ENCODE data around the gene SMAP2. TPM values are rescaled to one million over a fixed set of nuclear protein-coding genes. Genes with fewer than 3 reads are reported as not detected.

The SMAP2 gene
- total RNA-seq, 2 donors from 2014 or later: 21.4 to 24.6 TPM

GRCh38 chr1:40399984-40400704, 26.6 kb downstream of the SMAP2 start:
- Histone ChIP-seq H3K4me3 (no peak overlapping the region), H3K27me3 (no peaks in the 10 kb centered on the region), H3K27ac (no peak overlapping the region), H3K36me3 (replicated peaks in 1 of 2; ENCODE audit: insufficient read depth in 1 of 2, low read depth in 2 of 2) (no peaks in the 10 kb centered on the region), H3K9me3 (no peaks in the 10 kb centered on the region), H3K4me1 (peaks cover 29% of the 10 kb centered on the region)
- DNase-seq (no peak), ATAC-seq (no peak)
- TF ChIP-seq CTCF (IDR thresholded peaks at IDR 0.05): no peak
- no peak for TF ChIP-seq POLR2A (IDR thresholded peaks at IDR 0.05)
- intact Hi-C loops (cut with DNase I): loop anchor here (10.0 kb wide), 1 partner anchor 45 kb away; no protein-coding TSS in a partner anchor
- WGBS, 2 donors: 72 to 77% methylated on average over 4 of the region's 4 CpGs

DNA sequence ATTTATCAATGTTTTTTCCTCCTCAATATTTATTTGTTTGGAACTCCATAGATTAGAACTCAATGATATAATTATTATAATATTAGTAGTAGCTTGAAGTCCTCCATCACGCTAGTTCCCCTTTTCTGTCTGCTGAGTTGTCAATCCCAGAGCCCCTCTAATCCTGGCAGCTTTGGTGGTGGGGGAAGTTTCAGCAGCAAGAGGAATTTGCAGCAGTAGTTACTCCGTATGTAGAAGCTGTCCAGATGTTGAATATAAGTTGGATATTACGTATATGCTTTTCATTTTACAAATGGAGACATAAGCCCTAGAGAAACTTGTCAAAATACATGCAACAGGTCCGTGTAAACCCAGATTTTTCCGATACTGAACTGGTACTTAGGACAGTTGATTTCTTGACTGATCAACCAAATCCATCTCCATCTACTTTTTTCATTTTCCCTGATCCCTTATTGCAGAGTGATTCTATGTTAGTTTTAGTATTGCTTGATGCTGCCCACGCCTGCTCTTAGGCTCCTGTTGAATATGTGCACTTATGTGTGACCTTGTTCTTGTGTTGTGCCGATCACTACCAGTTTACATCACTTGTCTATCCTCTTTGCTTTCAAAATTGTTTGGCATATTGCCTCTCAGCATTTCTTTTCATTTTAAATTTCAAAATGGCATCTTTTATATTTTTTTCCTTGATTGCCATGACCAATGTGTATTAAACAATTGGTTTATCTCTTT, 28.1 kb downstream of the SMAP2 start:
- no peaks in the 10 kb centered on the region for H3K9me3 ChIP-seq
- no peaks in the 10 kb centered on the region for H3K36me3 ChIP-seq (replicated peaks in 1 of 2; ENCODE audit: insufficient read depth in 1 of 2, low read depth in 2 of 2)
- no peaks in the 10 kb centered on the region for H3K27me3 ChIP-seq
- DNase-seq (no peak), ATAC-seq (no peak)
- WGBS, 2 donors: 76 to 83% methylated on average over 7 of the region's 7 CpGs
- peaks cover 21% of the 10 kb centered on the region for H3K4me1 ChIP-seq
- no peak overlapping the region for H3K27ac ChIP-seq
- H3K4me3 ChIP-seq: no peak overlapping the region
- TF ChIP-seq POLR2A (IDR thresholded peaks at IDR 0.05): no peak
- TF ChIP-seq CTCF (IDR thresholded peaks at IDR 0.05): no peak
- intact Hi-C loops (cut with DNase I): loop anchor here (10.0 kb wide), 1 partner anchor 47 kb away; no protein-coding TSS in a partner anchor

GRCh38 chr1:40404670-40405462, 31.3 kb downstream of the SMAP2 start:
- peaks cover 17% of the 10 kb centered on the region for H3K4me1 ChIP-seq
- no peaks in the 10 kb centered on the region for H3K27me3 ChIP-seq
- TF ChIP-seq POLR2A (IDR thresholded peaks at IDR 0.05) (no peak), CTCF (IDR thresholded peaks at IDR 0.05) (peak; percentile 70 to 92 (median 85))
- WGBS, 2 donors: 40 to 43% methylated on average over 11 of the region's 11 CpGs
- no peaks in the 10 kb centered on the region for H3K9me3 ChIP-seq
- H3K27ac ChIP-seq: no peak overlapping the region
- H3K36me3 ChIP-seq (replicated peaks in 1 of 2; ENCODE audit: insufficient read depth in 1 of 2, low read depth in 2 of 2): peaks cover 0 to 2% of the 10 kb centered on the region in 2 donors
- intact Hi-C loops (cut with DNase I): loop anchor here (10.0 kb wide), 1 partner anchor 50 kb away; no protein-coding TSS in a partner anchor
- ATAC-seq (peak; percentile 85), DNase-seq (peak; percentile 38 to 59 (median 44))
- H3K4me3 ChIP-seq: no peak overlapping the region

DNA sequence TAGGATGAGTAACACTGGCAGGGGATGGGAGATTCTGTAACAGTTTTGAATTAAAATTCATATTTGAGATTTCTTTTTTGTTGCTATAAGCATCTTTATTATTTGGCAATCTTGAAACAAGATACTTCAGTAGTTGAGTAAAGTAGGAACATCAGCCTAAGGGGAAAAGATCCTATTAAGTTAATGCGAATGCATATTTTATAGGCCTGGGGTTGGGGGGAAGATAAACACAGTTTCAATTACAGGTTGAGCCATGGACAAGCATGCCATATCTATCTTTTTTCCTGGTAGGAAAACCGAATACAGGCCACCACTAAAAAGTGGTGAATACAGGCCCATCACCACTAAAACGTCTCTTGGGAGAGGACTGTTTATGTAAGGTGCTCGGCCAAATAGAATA, 32.3 kb downstream of the SMAP2 start:
- Histone ChIP-seq H3K4me1 (peaks cover 11% of the 10 kb centered on the region), H3K4me3 (no peak overlapping the region), H3K27me3 (no peaks in the 10 kb centered on the region), H3K9me3 (no peaks in the 10 kb centered on the region), H3K27ac (no peak overlapping the region), H3K36me3 (replicated peaks in 1 of 2; ENCODE audit: insufficient read depth in 1 of 2, low read depth in 2 of 2) (peaks cover 0 to 9% of the 10 kb centered on the region in 2 donors)
- ATAC-seq (no peak), DNase-seq (no peak)
- intact Hi-C loops (cut with DNase I): loop anchor here (10.0 kb wide), 1 partner anchor 51 kb away; no protein-coding TSS in a partner anchor
- TF ChIP-seq CTCF (IDR thresholded peaks at IDR 0.05) (no peak), POLR2A (IDR thresholded peaks at IDR 0.05) (no peak)
- 65 to 67% methylated on average over 4 of the region's 4 CpGs for WGBS, 2 donors

Measured in body of pancreas (tissue), 4 donors.